ENCODE measurements around the gene LNX2.

Gene LNX2

DNA sequence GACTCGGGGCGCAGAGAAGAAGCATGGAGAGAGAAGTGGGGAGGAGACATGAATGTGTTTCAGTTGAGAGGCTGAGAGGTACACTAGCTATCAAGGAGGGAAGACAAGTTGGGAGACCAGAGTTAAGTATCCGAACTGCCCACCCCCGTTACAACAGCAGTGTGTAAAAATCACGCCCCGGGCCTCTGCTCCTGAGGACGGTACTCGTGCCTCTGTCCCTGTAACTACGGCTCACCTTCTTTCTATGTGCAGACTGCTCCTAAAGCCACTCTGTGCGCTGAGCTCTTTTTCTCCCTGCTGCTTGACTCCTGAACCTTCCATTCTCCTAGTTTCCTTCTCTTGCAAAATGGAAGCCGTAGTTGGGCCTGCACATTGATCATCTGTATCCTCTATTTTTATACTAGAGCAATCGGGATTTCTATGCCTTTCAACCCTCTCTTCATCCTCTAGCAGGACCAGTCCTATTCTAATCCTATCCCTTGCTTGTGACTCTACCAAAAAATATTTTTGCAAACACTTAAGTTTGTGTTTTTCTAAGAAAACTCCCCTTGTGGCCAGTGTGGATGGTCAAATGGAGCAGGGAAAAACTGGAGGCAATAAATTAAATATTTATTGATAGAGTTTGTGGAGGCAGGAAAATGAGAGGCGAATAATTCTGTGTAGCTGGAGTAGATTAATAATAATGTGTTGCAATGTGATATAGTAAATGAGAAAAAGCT lies 1.9 kb upstream of the LNX2 start:
- TF ChIP-seq TAF1 (IDR thresholded peaks at IDR 0.05; ENCODE audit: borderline replicate concordance, insufficient read depth, low read length) (no peak), SIN3A (IDR thresholded peaks at IDR 0.05; ENCODE audit: borderline replicate concordance, insufficient read depth, low read length) (no peak), FOXP2 (optimal IDR thresholded peaks at IDR 0.05; ENCODE audit: borderline replicate concordance, extremely low read depth, extremely low read length, insufficient read depth) (no peak), POLR2AphosphoS5 (IDR thresholded peaks at IDR 0.05; ENCODE audit: low read depth, low read length) (no peak; the same call in 1 of the 2 replicates)
- TF ChIP-seq, protein P1, sequence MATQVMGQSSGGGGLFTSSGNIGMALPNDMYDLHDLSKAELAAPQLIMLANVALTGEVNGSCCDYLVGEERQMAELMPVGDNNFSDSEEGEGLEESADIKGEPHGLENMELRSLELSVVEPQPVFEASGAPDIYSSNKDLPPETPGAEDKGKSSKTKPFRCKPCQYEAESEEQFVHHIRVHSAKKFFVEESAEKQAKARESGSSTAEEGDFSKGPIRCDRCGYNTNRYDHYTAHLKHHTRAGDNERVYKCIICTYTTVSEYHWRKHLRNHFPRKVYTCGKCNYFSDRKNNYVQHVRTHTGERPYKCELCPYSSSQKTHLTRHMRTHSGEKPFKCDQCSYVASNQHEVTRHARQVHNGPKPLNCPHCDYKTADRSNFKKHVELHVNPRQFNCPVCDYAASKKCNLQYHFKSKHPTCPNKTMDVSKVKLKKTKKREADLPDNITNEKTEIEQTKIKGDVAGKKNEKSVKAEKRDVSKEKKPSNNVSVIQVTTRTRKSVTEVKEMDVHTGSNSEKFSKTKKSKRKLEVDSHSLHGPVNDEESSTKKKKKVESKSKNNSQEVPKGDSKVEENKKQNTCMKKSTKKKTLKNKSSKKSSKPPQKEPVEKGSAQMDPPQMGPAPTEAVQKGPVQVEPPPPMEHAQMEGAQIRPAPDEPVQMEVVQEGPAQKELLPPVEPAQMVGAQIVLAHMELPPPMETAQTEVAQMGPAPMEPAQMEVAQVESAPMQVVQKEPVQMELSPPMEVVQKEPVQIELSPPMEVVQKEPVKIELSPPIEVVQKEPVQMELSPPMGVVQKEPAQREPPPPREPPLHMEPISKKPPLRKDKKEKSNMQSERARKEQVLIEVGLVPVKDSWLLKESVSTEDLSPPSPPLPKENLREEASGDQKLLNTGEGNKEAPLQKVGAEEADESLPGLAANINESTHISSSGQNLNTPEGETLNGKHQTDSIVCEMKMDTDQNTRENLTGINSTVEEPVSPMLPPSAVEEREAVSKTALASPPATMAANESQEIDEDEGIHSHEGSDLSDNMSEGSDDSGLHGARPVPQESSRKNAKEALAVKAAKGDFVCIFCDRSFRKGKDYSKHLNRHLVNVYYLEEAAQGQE (IDR thresholded peaks at IDR 0.05; ENCODE audit: insufficient read depth in 1 of 2, low read depth in 2 of 2, low read length in 2 of 2), result no peak

GRCh38 chr13:27621366-27622101 lies 1.2 kb upstream of the LNX2 start, which contains the start of gene POLR1D:
POLR1D (plus strand) TSS chr13:27621892; CDS start chr13:27621984, 92 bp downstream.
- TF ChIP-seq FOXP2 (optimal IDR thresholded peaks at IDR 0.05; ENCODE audit: borderline replicate concordance, extremely low read depth, extremely low read length, insufficient read depth), result peak; percentile 55
- TF ChIP-seq POLR2AphosphoS5 (IDR thresholded peaks at IDR 0.05; ENCODE audit: low read depth, low read length), result peak; percentile 85
- TF ChIP-seq, protein P1 (IDR thresholded peaks at IDR 0.05; ENCODE audit: insufficient read depth in 1 of 2, low read depth in 2 of 2, low read length in 2 of 2), result no peak
- TF ChIP-seq SIN3A (IDR thresholded peaks at IDR 0.05; ENCODE audit: borderline replicate concordance, insufficient read depth, low read length), result no peak
- 0 out of 2 replicates have a peak, but pooled peaks have one; percentile 23 for TF ChIP-seq TAF1 (IDR thresholded peaks at IDR 0.05; ENCODE audit: borderline replicate concordance, insufficient read depth, low read length)

DNA sequence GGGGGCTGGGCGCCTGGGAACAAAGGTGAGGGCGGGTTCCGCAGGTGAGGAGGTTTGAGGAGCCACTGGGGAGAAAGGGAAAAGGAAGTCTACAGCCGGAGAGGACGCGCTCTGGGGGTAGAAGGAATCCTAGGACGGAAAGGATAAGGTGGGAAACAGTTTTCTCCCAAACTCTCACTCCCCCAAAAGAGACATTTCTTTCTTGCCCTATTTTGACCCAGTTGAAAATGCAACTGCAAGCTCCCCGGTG lies 712 bp upstream of the LNX2 start:
- TF ChIP-seq SIN3A (IDR thresholded peaks at IDR 0.05; ENCODE audit: borderline replicate concordance, insufficient read depth, low read length), result no peak
- no peak for TF ChIP-seq FOXP2 (optimal IDR thresholded peaks at IDR 0.05; ENCODE audit: borderline replicate concordance, extremely low read depth, extremely low read length, insufficient read depth)
- no peak for TF ChIP-seq TAF1 (IDR thresholded peaks at IDR 0.05; ENCODE audit: borderline replicate concordance, insufficient read depth, low read length)
- TF ChIP-seq, protein P1 (IDR thresholded peaks at IDR 0.05; ENCODE audit: insufficient read depth in 1 of 2, low read depth in 2 of 2, low read length in 2 of 2), result no peak
- no peak for TF ChIP-seq POLR2AphosphoS5 (IDR thresholded peaks at IDR 0.05; ENCODE audit: low read depth, low read length)

- TF ChIP-seq POLR2AphosphoS5 (IDR thresholded peaks at IDR 0.05; ENCODE audit: low read depth, low read length) (no peak), FOXP2 (optimal IDR thresholded peaks at IDR 0.05; ENCODE audit: borderline replicate concordance, extremely low read depth, extremely low read length, insufficient read depth) (no peak), TAF1 (IDR thresholded peaks at IDR 0.05; ENCODE audit: borderline replicate concordance, insufficient read depth, low read length) (no peak), SIN3A (IDR thresholded peaks at IDR 0.05; ENCODE audit: borderline replicate concordance, insufficient read depth, low read length) (no peak)
- TF ChIP-seq, protein P1 (IDR thresholded peaks at IDR 0.05; ENCODE audit: insufficient read depth in 1 of 2, low read depth in 2 of 2, low read length in 2 of 2), result no peak
These were observed 477 bp downstream of the LNX2 start for GRCh38 chr13:27619728-27620376.
